Pancreas (tissue), 10 donors: ENCODE results near the gene MEA1. TPM values are rescaled to one million over a fixed set of nuclear protein-coding genes. Genes with fewer than 3 reads are reported as not detected.

ENCODE experiments used
- ATAC-seq, 4 donors: fragments of 200-7000 bp; cut with Tn5 transposase; one replicate each; pipeline versions ENCODE4 v1.8.0 to v1.9.1; 2020; ENCODE audit warnings: mild to moderate bottlenecking in 4 of 4, moderate library complexity in 4 of 4
- DNase-seq, 6 donors: peaks; one replicate each; pipeline ENCODE4 v3.0.0-alpha.2; 2020
- FAIRE-seq: peaks from 2 replicates; lab custom pipeline; 2012; peaks lifted over from hg19 to GRCh38; lab: Jason Lieb, UNC
- H3K27ac ChIP-seq, 4 donors: fragments of 200-600 bp; sonication (generic); 1 replicate in 3 of 4; 2 replicates in 1 of 4; pipeline versions ENCODE4 v1.5.0 to v1.8.0; 2020
- H3K27me3 ChIP-seq, 4 donors: fragments of 200-600 bp; one replicate each; pipeline ENCODE4 v1.8.0; 2021
- H3K36me3 ChIP-seq, 3 donors: fragments of 200-600 bp; sonication (generic) in 1 of 3; one replicate each; pipeline versions ENCODE4 v1.5.0 to v1.8.0; 2020 to 2021
- H3K4me1 ChIP-seq, 3 donors: fragments of 200-600 bp; one replicate each; pipeline ENCODE4 v1.8.0; 2021
- H3K4me3 ChIP-seq, 4 donors: fragments of 200-600 bp; sonication (generic) in 2 of 4; one replicate each; pipeline versions ENCODE4 v1.5.0 to v1.8.0; 2020 to 2021
- H3K9me3 ChIP-seq, 4 donors: fragments of 200-600 bp; one replicate each; pipeline ENCODE4 v1.8.0; 2021
- WGBS, 2 donors: extraction: QIAGEN DNeasy Blood & Tissue Kit; methylation state at CpG; one replicate each; pipeline ENCODE4 v1.1.7; 2013; 5-methylcytosine and 5-hydroxymethylcytosine counted together
- intact Hi-C, 3 donors: fragments of 100-400 bp; cut with DNase I; formaldehyde crosslinking; loops; one replicate each; pipeline versions ENCODE4 v1.11.1 to v1.14.2; 2022
- polyA plus RNA-seq, 2 donors: library from polyadenylated mRNA; stranded (reverse); fragments of 200-250 nt; gene quantifications; one replicate each; pipeline ENCODE4 v1.2.3, GENCODE V29; 2013
- total RNA-seq, 6 donors: library from RNA; stranded (reverse); fragmentation: NEBNext Ultra II Directional in 4 of 6; extraction: Animal tissue kit (Norgen Biotek cat#: 25700) in 4 of 6; gene quantifications; one replicate each; pipeline versions ENCODE4 v1.2.1 to v1.2.4, GENCODE V29; 2021 to 2023
- TF ChIP-seq, protein P1 (sequence below), 4 donors: fragments of 200-600 bp; sonication (generic) in 3 of 4; IDR thresholded peaks; one replicate each; pipeline versions ENCODE4 v1.5.0 to v1.8.0; 2021; ENCODE audit warnings: antibody characterized with exemption in 4 of 4
- donor health status: healthy with polysubstance abuse.
- donor health status: DM: no; HTN: no; CAD: no; lungs with moderate emphysema.
- donor health status: DM: no; HTN: no; CAD: no.
- donor health status: control.
- donor health status: control.
- donor health status: Bipolar disorder and iron deficiency.
- donor health status: DM: yes; HTN: yes; CAD: no.
- donor health status: DM: no; HTN: no; CAD: no.
- donor health status: DM: no; HTN: no; CAD: no.
- donor health status: DM: yes; HTN: yes; CAD: no.

Gene MEA1
- total and polyA plus RNA-seq, 8 donors, result 16.5 to 48.7 (median 24.6) TPM

DNA sequence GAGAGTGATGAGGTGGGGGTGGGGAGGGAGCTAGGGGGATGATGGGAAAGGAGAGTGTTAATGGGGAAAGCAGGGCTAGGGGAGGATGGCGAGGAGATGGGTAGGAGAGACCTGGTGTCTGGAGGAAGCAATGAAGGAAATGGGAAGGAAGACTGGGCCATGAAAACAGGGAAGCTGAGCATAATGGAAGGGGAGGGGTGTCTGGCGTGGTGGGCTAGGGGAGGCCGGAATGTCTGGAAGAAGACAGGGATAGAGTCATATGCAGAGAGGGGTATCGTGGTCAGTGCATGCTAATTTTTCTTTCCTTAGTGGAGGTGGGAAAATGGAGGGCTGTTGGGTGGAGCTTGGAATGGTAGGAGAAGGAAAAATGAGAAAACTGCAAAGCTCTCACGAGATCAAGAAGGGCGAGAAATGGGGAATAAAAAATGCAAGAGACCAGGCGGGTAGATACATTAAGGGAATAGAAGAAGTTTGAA is 726 bp upstream of the MEA1 start:
- WGBS, 2 donors, result 0 to 1% methylated on average over 7 of the region's 7 CpGs
- peaks cover 0 to 21% (median 0%) of the 10 kb centered on the region in 3 donors for H3K36me3 ChIP-seq
- H3K27me3 ChIP-seq, result no peaks in the 10 kb centered on the region
- FAIRE-seq, result no peak
- H3K4me3 ChIP-seq, result peak overlapping the region; percentile 42 to 69 (median 65)
- no peak for ATAC-seq
- H3K27ac ChIP-seq, result peak overlapping the region in 2 of 4 donors; percentile 25 to 58
- TF ChIP-seq, protein P1, sequence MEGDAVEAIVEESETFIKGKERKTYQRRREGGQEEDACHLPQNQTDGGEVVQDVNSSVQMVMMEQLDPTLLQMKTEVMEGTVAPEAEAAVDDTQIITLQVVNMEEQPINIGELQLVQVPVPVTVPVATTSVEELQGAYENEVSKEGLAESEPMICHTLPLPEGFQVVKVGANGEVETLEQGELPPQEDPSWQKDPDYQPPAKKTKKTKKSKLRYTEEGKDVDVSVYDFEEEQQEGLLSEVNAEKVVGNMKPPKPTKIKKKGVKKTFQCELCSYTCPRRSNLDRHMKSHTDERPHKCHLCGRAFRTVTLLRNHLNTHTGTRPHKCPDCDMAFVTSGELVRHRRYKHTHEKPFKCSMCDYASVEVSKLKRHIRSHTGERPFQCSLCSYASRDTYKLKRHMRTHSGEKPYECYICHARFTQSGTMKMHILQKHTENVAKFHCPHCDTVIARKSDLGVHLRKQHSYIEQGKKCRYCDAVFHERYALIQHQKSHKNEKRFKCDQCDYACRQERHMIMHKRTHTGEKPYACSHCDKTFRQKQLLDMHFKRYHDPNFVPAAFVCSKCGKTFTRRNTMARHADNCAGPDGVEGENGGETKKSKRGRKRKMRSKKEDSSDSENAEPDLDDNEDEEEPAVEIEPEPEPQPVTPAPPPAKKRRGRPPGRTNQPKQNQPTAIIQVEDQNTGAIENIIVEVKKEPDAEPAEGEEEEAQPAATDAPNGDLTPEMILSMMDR (IDR thresholded peaks at IDR 0.05), result no peak
- DNase-seq, result no peak
- intact Hi-C loops, result no loop called here
- peaks cover 0 to 19% (median 4%) of the 10 kb centered on the region in 3 donors for H3K4me1 ChIP-seq
- H3K9me3 ChIP-seq, result no peaks in the 10 kb centered on the region

DNA sequence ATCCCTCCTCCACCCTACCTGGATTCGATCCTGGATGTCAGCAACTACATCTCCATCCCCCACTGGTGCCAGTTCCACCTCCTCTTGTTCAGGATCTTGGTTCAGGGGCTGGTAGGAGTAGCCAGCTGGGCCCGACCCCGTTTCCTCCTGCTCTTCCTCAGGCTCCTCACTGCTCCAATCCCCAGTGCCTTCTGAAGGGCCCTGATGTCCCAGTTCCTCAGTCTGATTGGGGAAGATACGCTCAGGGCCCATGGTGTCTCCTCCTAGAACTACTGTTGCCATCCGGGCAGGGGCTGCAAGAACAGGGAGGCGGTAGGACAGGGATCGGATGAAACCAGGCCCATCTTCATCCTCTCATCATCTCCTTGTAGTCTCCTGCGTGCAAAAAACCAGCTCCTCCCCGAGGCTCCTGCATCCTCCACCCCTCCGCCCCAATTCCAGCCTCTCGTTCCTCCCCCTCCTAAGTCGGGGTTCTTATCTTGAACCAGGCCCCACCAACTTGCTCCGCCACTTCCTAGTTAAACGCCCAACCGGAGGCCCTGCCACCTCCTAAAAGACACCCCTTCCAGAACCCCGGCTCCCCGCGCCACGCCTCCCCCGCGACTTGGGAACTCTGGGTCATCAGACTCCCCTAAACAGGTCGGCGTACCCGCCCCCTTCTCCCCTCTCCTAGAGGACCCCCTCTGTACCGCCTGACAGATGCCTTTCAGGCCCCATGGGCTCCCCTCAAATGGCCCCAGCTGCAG is 476 bp downstream of the MEA1 start:
- ATAC-seq (peak in 1 of 4 donors; percentile 1), DNase-seq (peak in 2 of 6 donors; percentile 28 to 30), FAIRE-seq (no peak)
- 2 to 3% methylated on average over 25 of the region's 25 CpGs for WGBS, 2 donors
- Histone ChIP-seq H3K9me3 (no peaks in the 10 kb centered on the region), H3K4me3 (peak overlapping the region; percentile 45 to 69 (median 54)), H3K36me3 (peaks cover 0 to 26% (median 0%) of the 10 kb centered on the region in 3 donors), H3K27ac (peak overlapping the region in 2 of 4 donors; percentile 30 to 50), H3K4me1 (peaks cover 0 to 19% (median 4%) of the 10 kb centered on the region in 3 donors), H3K27me3 (no peaks in the 10 kb centered on the region)
- intact Hi-C loops, result no loop called here
- TF ChIP-seq, protein P1 (IDR thresholded peaks at IDR 0.05), result no peak

DNA sequence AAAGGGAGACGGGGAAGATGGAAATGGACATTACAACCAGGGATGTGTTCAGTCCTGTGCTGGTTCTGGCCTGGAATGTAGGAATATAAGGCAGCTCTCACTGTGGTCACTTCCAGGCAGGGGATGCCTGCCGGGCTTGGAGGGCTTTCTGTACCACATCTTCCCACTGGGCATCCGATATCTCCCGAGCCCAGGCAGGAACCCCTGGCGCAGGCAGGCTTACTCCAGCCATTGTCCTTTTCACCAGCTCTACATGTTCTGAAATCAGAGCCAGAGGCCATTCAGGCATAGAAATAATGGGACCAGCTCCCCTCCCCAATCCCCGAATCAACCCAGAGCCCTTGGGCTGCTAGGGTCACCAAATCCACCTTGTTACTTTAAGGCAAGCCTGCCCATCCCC is 1.4 kb downstream of the MEA1 start:
- no peak for DNase-seq
- WGBS, 2 donors, result 83 to 91% methylated on average over 6 of the region's 6 CpGs
- no peaks in the 10 kb centered on the region for H3K9me3 ChIP-seq
- no peaks in the 10 kb centered on the region for H3K27me3 ChIP-seq
- no peak overlapping the region for H3K27ac ChIP-seq
- TF ChIP-seq, protein P1 (IDR thresholded peaks at IDR 0.05), result no peak
- no peak for FAIRE-seq
- H3K4me1 ChIP-seq, result peaks cover 0 to 19% (median 4%) of the 10 kb centered on the region in 3 donors
- intact Hi-C loops, result no loop called here
- H3K4me3 ChIP-seq, result no peak overlapping the region
- ATAC-seq, result no peak
- H3K36me3 ChIP-seq, result peaks cover 0 to 32% (median 4%) of the 10 kb centered on the region in 3 donors

DNA sequence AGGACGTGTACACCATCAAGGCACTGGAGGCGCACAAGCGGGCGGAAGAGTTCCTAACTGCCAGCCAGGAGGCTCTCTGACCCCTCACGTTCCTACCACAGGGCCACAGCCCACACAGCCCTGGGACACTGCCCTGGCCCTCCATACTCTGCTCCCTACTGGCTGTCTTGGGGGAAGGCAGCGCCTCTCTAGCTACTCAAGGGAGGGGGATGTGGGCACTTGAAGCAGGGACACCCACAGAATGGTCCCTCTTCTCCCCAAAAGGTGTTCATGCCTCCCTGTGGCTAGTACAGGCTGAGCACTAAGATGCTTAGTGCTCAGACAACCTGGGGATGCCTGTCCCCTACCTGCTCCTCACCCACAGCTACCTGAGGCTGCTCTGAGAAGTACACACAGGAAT is 2.5 kb downstream of the MEA1 start:
- Histone ChIP-seq H3K4me3 (no peak overlapping the region), H3K4me1 (peaks cover 0 to 18% (median 4%) of the 10 kb centered on the region in 3 donors), H3K27me3 (no peaks in the 10 kb centered on the region), H3K27ac (no peak overlapping the region), H3K9me3 (no peaks in the 10 kb centered on the region), H3K36me3 (peaks cover 0 to 32% (median 7%) of the 10 kb centered on the region in 3 donors)
- no peak for FAIRE-seq
- ATAC-seq, result no peak
- 86 to 87% methylated on average over 6 of the region's 6 CpGs for WGBS, 2 donors
- TF ChIP-seq, protein P1 (IDR thresholded peaks at IDR 0.05), result no peak
- intact Hi-C loops, result no loop called here
- DNase-seq, result no peak

DNA sequence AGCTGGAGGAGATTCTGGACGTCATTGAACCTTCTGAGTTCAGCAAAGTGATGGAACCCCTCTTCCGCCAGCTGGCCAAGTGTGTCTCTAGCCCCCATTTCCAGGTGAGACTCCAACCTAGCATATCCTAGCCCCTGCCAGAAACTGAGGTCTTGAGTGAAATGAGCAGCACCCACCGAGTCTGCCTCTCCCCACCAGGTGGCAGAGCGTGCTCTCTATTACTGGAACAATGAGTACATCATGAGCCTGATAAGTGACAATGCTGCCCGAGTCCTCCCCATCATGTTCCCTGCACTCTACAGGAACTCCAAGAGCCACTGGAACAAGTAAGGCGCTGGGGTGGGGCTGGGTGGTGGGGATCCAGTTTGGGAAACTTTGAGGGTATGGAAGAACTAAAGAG is 4.6 kb downstream of the MEA1 start:
- H3K4me3 ChIP-seq, result no peak overlapping the region
- no peaks in the 10 kb centered on the region for H3K27me3 ChIP-seq
- intact Hi-C loops, result no loop called here
- H3K27ac ChIP-seq, result no peak overlapping the region
- WGBS, 2 donors, result 67% methylated on average over 6 of the region's 6 CpGs
- peaks cover 0 to 32% (median 7%) of the 10 kb centered on the region in 3 donors for H3K36me3 ChIP-seq
- FAIRE-seq (no peak), ATAC-seq (no peak), DNase-seq (peak in 1 of 6 donors; percentile 42)
- no peaks in the 10 kb centered on the region for H3K9me3 ChIP-seq
- TF ChIP-seq, protein P1 (IDR thresholded peaks at IDR 0.05), result no peak
- peaks cover 0 to 4% (median 4%) of the 10 kb centered on the region in 3 donors for H3K4me1 ChIP-seq
